Forelimb muscle (tissue), 1 donor: ENCODE measurements around the gene MIEF1. TPM values are rescaled to one million over a fixed set of nuclear protein-coding genes. Genes with fewer than 3 reads are reported as not detected.

Source experiments
- DNase-seq: peaks from one replicate; pipeline ENCODE4 v3.0.0-alpha.2; 2013; ENCODE audit warnings: low read depth
- polyA plus RNA-seq: library from polyadenylated mRNA; unstranded; fragments of 120-200 nt; gene quantifications from one replicate; pipeline ENCODE4 v1.2.1, GENCODE V29; 2013; ENCODE audit not compliant: insufficient read length

Gene MIEF1
- polyA plus RNA-seq, 1 donor, result 15.3 TPM

GRCh38 chr22:39528080-39528661, 26.1 kb downstream of the MIEF1 start:
- no peak for DNase-seq

DNA sequence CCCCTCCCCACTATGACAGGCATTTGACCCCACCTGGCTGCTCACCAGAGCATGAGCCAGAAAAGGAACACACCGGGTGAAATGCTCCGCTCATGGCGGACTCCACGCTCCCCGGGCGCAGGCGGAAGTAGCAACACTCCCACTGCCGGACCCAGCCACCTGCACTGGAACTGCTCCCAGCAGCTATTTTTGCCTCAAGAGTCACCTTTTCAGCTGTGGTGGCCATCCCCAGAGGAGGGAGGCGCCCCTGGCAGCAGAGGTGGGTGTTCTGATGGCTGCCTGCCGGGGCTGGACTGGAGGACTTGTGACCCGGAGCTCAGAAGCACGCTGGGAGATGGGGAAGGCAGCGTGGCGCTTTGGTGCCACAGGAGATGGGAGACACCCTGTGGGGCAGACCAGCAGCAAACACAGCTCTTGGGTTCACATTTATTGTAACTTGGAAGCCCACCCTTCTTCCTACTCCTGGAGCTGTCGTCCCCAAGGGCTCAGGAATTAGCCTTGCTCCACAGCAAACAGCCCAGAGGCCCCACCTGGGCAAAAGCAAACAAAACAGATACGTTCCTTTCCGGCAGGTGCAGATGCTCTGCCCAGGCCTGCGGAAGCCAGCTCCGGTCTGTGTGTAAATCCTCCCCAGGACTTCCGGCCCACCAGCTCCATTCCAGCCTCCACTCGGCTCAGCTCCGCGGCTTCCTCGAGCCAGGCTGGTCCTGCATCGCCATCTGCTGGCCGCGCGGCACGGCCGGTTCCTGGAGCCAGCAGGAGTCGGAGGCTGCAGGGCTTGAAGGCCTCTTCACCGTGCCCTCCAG, 26.8 kb downstream of the MIEF1 start:
- DNase-seq, result no peak

- no peak for DNase-seq
Observed at GRCh38 chr22:39529487-39529851, 27.4 kb downstream of the MIEF1 start.

DNA sequence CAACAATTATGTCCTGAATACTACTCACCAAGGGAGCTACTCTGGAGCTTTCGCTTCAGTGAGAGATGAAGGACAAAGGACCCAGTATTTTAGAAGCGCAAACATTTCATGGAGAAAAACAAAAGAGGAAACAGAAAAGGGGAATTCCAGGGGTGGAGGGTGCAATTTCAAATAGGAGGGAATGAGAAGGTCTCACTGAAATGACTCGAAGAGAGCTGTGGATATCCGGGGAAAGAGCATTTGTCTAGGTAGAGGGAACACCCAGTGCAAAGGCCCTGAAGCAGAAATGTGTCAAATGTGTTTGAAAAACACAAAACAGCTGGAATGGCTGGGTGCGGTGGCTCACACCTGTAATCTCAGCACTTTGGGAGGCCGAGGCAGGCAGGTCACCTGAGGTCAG, 28.0 kb downstream of the MIEF1 start:
- no peak for DNase-seq

DNA sequence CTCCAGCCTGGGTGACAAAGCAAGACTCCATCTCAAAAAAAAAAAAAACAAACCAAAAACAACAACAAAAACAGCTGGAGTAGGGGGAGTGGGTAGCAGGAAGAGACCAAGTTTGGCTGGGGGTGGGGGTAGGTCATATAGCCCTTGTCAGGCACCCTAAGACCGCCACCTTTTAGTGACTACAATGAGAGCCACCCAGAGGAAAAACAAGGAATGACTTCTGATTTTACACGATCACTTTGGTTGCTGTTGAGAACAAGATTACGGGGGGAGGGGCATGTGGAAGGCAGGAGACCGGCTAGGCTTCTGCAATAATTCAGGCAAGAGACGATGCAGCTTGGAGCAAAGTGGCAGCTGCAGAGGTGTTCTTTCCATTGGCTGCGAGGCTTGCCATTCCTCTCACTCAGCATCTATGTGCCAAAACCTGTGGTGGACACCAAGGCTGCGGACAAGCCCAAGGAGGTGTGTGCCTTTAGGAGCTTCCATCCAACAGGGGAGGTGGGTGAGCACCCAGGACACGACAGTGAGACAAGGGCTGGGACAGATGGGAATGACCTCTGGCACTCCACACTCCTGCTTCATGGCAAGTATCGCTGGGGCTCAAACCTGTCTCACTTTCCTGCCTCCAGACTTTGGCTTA, 28.7 kb downstream of the MIEF1 start:
- no peak for DNase-seq

DNA sequence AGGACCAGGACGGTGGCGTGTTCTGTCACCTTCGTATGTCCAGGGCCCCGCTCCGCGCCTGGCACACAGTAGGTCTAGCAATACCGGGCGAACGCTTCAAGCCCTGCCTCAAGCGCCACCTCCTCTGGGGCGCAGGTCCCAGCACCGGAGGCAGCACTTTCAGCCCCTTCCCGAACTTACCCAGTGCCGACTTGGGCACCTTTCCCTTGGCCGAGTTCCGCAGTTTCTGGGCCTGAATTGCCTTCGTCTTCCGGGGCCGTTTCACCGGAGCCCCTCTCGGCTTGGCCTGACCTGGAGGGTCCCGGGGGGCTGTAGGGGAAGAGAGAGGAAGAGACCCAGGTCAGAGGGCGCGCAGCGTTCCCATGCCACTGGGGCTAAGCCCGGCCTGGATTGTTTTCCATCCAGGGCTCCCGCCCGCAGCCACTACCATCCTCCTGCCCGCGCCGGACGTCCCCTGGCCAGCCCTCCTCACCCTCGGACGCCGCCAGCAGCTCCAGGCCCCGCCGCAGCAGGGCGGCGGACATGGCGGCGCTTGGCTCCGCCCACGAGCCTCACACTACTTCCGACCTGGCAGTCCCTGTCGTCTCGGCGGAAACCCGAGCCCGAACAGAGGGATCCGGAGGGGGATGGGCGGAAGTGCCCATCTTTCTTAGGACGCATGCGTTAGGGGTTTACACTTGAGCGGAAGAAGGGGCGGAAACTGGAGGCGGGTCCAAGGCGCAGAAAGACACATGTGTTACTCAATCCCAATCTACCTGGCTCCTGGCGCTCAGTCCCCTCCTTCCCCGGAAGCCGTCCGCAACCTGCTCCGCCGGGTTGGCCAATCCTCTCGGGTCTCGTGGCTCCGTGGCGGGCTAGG, 30.4 kb downstream of the MIEF1 start, which contains the start of gene RPS19BP1:
Gene RPS19BP1, minus strand, starts transcription at position 534 of the 859 bp plus-strand sequence. Its CDS starts 10 bp downstream, at position 524.
- peak; percentile 99 for DNase-seq

DNA sequence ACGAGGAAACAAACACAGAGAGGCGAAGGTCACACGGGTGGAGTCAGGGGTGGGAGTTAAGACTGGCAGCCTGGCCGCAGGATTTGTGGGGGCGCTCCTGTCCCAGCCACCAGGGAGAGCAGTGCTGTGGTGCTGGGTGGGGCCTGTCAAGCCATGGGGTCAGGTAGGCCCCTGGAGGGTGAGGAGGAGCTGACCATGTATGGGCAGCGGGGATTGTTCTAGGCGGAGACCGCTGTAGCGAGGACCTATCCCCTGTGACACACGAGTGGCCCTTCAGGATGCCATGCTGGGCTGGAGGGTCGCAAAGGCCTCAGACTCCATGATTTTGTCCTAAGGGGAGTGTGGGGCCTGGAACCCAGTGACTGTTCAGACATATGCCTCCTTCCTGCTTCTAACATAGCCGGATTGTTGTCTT, 32.0 kb downstream of the MIEF1 start:
- DNase-seq, result no peak

DNA sequence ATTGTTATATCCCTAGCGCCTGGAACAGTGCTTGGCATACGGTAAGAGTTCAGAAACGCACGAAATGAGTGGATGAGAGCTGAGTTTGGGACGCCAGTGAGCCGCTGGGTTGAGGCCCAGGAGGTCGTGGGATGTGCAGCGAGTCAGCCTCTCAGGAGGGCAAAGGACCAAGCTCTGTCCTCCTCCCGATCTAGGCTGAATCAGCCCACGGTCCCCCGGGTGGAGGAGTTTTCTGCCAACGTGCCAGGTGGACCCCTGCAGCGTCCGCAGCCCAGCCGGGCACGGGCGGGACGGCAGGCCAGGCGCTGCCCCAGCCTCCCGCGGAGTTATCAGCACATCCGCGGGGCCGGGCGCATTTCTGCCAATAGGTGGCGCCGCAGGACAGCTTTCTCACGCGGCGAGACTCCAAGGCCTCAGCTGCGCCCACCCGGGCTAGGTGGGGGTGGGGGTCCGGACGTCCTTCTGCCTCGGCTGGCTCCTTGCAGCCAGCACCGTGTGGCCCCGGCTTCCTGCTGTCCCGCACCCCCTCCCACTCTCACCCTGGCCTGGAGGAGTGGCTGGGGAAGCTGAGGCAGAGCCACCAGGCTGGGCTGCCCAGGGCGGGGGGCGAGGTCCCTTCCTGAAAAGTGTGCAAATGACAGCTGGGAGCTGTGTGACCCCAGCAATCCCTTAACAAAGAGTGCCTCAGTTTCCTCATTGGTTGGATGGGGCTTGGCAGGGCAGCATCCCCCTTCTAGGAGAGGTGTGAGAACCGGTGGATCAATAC, 32.7 kb downstream of the MIEF1 start:
- DNase-seq, result no peak

GRCh38 chr22:39535357-39535725, 33.3 kb downstream of the MIEF1 start:
- no peak for DNase-seq

DNA sequence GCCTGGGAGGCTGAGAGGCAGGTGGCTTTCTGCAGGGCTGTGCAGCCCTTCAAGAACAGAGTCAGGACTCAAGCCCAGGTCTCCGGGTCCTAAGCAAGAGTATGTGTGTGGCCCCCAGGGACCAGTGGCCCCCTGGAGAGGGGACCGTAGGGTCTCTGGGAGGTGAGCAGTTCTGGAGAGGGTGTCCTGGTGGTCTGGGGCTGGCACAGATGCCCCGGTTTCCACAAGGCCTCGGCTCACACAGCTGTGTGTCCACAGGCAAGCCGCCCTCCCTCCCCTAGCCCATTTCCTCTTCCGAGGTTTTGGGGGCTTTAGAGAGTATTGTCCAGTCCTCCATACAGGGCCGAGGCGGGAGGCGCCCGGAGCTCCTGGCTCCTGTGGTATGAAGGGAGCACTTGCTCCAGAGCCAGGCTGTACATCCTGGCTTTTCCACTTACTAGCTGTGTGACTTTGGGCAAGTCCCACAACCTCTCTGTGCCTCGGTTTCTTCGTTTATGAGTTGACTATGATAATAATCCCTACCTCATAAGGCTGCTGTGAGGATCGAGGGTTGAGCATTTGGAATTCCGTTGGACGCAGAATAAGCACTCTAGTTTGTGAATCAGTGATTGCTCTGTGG, 33.9 kb downstream of the MIEF1 start:
- no peak for DNase-seq

DNA sequence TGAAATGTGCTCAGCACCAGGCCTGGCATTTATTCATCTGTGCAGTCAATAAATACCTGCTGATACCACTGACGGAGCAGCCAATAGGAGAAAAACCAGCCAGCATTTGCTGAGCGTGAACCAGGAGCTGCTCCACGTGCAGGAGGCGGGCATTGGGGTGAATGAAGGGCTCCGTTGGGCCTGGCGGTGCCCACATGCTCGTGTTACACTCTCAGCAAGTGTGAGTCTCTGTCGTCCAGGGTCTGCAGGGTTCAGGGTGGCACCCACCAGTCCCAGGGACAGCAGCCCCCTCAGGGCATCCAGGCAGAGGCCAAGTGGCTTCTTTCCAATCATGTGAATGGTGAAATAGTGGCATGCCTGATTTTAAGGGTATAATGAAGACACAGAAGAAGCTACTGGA, 34.6 kb downstream of the MIEF1 start:
- DNase-seq, result no peak

DNA sequence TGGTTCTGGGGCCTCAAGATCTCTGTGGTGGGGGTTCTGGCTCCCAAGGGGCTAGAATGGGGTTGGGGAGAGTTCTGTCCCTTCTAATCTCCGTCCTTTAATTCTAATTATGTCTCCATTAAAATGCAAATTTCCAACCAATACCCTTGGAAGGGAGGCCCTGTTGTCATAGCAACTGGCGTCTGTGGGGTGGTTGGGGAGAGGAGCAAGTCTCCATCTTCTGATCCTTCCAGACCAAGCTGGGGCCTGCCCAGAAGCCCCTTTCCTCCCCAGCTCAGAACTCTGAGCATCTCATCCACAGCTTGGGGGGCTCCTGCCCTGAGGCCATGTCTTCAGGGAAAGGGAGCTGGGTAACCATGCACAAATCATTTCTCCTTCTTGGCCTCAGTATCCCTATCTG, 35.9 kb downstream of the MIEF1 start:
- DNase-seq, result no peak

- DNase-seq, result no peak
Observed at GRCh38 chr22:39543095-39543494, 41.0 kb downstream of the MIEF1 start.

GRCh38 chr22:39545386-39546365, 43.6 kb downstream of the MIEF1 start:
- DNase-seq, result no peak

DNA sequence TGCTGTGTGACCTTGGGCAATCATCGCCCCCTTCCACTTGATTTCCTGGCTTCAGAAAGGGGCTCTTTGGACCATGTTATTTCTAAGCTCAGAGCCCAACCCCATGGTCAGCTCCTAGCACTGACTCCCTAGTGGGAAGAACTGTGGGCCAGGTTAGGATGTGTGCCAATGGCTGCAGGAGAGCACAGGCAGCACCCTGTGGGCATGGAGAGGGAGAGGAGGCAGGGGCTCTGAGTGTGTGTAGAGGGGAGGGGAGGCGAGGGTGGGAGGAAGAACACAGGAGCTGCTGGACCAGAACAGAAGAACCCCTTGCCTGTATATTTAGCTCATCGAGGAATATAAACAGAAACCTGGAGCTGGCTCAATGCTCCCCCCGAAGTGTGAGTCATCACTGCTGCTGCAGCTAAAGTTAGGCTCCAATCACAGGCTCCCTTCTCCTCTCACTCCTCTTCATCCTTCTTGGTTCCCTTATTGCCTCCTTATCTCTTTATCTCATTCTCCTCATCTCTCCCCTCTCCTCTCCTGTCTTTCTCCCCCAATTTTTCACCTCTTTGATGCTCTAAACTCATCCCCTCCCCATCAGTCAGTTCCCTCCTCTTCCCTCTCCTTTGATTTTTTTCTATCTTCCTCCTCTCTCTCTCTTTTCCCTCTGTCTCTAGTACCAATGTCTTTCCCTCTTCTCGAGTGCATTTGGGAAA, 44.9 kb downstream of the MIEF1 start:
- no peak for DNase-seq

DNA sequence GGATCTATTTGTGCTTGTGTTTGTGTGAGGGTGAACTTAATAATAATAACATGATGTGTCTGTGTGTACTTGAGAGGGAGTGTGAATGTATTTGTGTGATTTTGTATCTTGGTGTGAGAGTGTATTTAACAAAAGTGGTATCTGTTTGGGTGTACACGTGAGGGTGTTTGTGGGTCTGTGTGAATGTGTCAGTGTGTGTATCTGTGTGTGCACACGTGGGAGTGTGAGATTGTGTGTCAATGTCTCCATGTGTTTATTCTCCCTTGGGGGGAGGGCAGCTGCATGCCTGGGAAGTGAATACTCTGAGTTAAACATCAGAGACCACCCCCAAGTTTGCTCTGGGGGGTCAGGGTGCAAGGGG, 45.5 kb downstream of the MIEF1 start:
- DNase-seq, result no peak

DNA sequence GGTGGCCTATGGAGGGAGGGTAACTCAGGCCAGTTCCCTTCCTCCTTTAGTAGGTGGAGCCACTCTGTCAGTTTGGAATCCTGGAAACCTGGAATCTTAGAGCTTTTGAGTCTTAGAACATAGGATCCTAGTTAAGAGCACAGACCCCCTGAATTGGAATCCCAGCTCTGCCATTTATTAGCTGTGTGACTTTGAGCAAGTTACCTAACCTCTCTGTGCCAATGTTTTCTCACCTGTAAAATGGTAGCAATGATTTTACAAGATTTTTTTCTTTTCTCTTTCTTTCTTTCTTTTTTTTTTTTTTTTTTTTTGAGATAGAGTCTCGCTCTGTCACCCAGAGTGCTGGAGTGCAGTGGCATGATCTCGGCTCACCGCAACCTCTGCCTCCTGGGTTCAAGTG, 51.3 kb downstream of the MIEF1 start:
- no peak for DNase-seq

GRCh38 chr22:39554151-39554550, 52.1 kb downstream of the MIEF1 start:
- DNase-seq, result no peak
